Measurements from ENCODE around the gene CPNE4.

CPNE4 gene

GRCh38 chr3:131688370-131688769 lies 346.4 kb downstream of the CPNE4 start:
- H3K4me3 Mint-ChIP-seq, result no peak overlapping the region
- no peaks in the 10 kb centered on the region for H3K4me1 Mint-ChIP-seq (ENCODE audit: low read depth)
- no peaks in the 10 kb centered on the region for H3K36me3 Mint-ChIP-seq (ENCODE audit: low read depth)
- H3K27ac Mint-ChIP-seq, result no peak overlapping the region
- H3K27me3 Mint-ChIP-seq, result peaks cover 35% of the 10 kb centered on the region
- no peaks in the 10 kb centered on the region for H3K9me3 Mint-ChIP-seq

GRCh38 chr3:131669600-131669999 lies 365.2 kb downstream of the CPNE4 start:
- no peaks in the 10 kb centered on the region for H3K9me3 Mint-ChIP-seq
- H3K4me3 Mint-ChIP-seq, result no peak overlapping the region
- H3K27me3 Mint-ChIP-seq, result peaks cover 3% of the 10 kb centered on the region
- H3K36me3 Mint-ChIP-seq (ENCODE audit: low read depth), result no peaks in the 10 kb centered on the region
- H3K27ac Mint-ChIP-seq, result no peak overlapping the region
- H3K4me1 Mint-ChIP-seq (ENCODE audit: low read depth), result no peaks in the 10 kb centered on the region

- Mint-ChIP-seq H3K4me1 (ENCODE audit: low read depth) (no peaks in the 10 kb centered on the region), H3K4me3 (no peak overlapping the region), H3K9me3 (peaks cover 5% of the 10 kb centered on the region), H3K36me3 (ENCODE audit: low read depth) (no peaks in the 10 kb centered on the region), H3K27me3 (peaks cover 7% of the 10 kb centered on the region), H3K27ac (no peak overlapping the region)
These were observed 376.0 kb downstream of the CPNE4 start for GRCh38 chr3:131658771-131659170.

- Mint-ChIP-seq H3K9me3 (peaks cover 4% of the 10 kb centered on the region), H3K27ac (no peak overlapping the region), H3K4me3 (no peak overlapping the region), H3K4me1 (ENCODE audit: low read depth) (no peaks in the 10 kb centered on the region), H3K36me3 (ENCODE audit: low read depth) (no peaks in the 10 kb centered on the region), H3K27me3 (peaks cover 11% of the 10 kb centered on the region)
These were observed 376.7 kb downstream of the CPNE4 start for GRCh38 chr3:131658115-131658514.

GRCh38 chr3:131655070-131655690 lies 379.6 kb downstream of the CPNE4 start:
- Mint-ChIP-seq H3K9me3 (no peaks in the 10 kb centered on the region), H3K36me3 (ENCODE audit: low read depth) (no peaks in the 10 kb centered on the region), H3K27me3 (peaks cover 9% of the 10 kb centered on the region), H3K4me1 (ENCODE audit: low read depth) (no peaks in the 10 kb centered on the region), H3K27ac (no peak overlapping the region), H3K4me3 (no peak overlapping the region)

- H3K4me3 Mint-ChIP-seq, result no peak overlapping the region
- H3K27me3 Mint-ChIP-seq, result peaks cover 3% of the 10 kb centered on the region
- no peaks in the 10 kb centered on the region for H3K9me3 Mint-ChIP-seq
- no peak overlapping the region for H3K27ac Mint-ChIP-seq
- no peaks in the 10 kb centered on the region for H3K36me3 Mint-ChIP-seq (ENCODE audit: low read depth)
- no peaks in the 10 kb centered on the region for H3K4me1 Mint-ChIP-seq (ENCODE audit: low read depth)
These were observed 389.2 kb downstream of the CPNE4 start for GRCh38 chr3:131645638-131646037.

GRCh38 chr3:131636266-131636775 lies 398.5 kb downstream of the CPNE4 start:
- Mint-ChIP-seq H3K27ac (no peak overlapping the region), H3K4me3 (no peak overlapping the region), H3K36me3 (ENCODE audit: low read depth) (no peaks in the 10 kb centered on the region), H3K9me3 (no peaks in the 10 kb centered on the region), H3K4me1 (ENCODE audit: low read depth) (no peaks in the 10 kb centered on the region), H3K27me3 (peaks cover 12% of the 10 kb centered on the region)

GRCh38 chr3:131630807-131631206 lies 404.0 kb downstream of the CPNE4 start:
- peaks cover 13% of the 10 kb centered on the region for H3K27me3 Mint-ChIP-seq
- H3K27ac Mint-ChIP-seq, result no peak overlapping the region
- no peaks in the 10 kb centered on the region for H3K9me3 Mint-ChIP-seq
- no peaks in the 10 kb centered on the region for H3K36me3 Mint-ChIP-seq (ENCODE audit: low read depth)
- no peaks in the 10 kb centered on the region for H3K4me1 Mint-ChIP-seq (ENCODE audit: low read depth)
- H3K4me3 Mint-ChIP-seq, result no peak overlapping the region

- H3K27ac Mint-ChIP-seq, result no peak overlapping the region
- H3K9me3 Mint-ChIP-seq, result no peaks in the 10 kb centered on the region
- no peak overlapping the region for H3K4me3 Mint-ChIP-seq
- H3K4me1 Mint-ChIP-seq (ENCODE audit: low read depth), result no peaks in the 10 kb centered on the region
- peaks cover 9% of the 10 kb centered on the region for H3K27me3 Mint-ChIP-seq
- H3K36me3 Mint-ChIP-seq (ENCODE audit: low read depth), result no peaks in the 10 kb centered on the region
These were observed 404.7 kb downstream of the CPNE4 start for GRCh38 chr3:131630097-131630496.

- H3K27me3 Mint-ChIP-seq, result peaks cover 11% of the 10 kb centered on the region
- no peaks in the 10 kb centered on the region for H3K9me3 Mint-ChIP-seq
- H3K36me3 Mint-ChIP-seq (ENCODE audit: low read depth), result no peaks in the 10 kb centered on the region
These were observed 411.4 kb downstream of the CPNE4 start for GRCh38 chr3:131623431-131623830.

GRCh38 chr3:131622726-131623125 lies 412.1 kb downstream of the CPNE4 start:
- H3K27ac Mint-ChIP-seq, result no peak overlapping the region

More at GRCh38 chr3:131623431-131623830, 411.4 kb downstream of the CPNE4 start:
- no peaks in the 10 kb centered on the region for H3K4me1 Mint-ChIP-seq (ENCODE audit: low read depth)
- no peak overlapping the region for H3K27ac Mint-ChIP-seq
- H3K4me3 Mint-ChIP-seq, result no peak overlapping the region

GRCh38 chr3:131620977-131621376 lies 413.8 kb downstream of the CPNE4 start:
- no peaks in the 10 kb centered on the region for H3K4me1 Mint-ChIP-seq (ENCODE audit: low read depth)
- H3K27me3 Mint-ChIP-seq, result peaks cover 10% of the 10 kb centered on the region
- no peak overlapping the region for H3K4me3 Mint-ChIP-seq
- H3K9me3 Mint-ChIP-seq, result no peaks in the 10 kb centered on the region
- H3K27ac Mint-ChIP-seq, result no peak overlapping the region
- no peaks in the 10 kb centered on the region for H3K36me3 Mint-ChIP-seq (ENCODE audit: low read depth)

More at GRCh38 chr3:131622726-131623125, 412.1 kb downstream of the CPNE4 start:
- no peaks in the 10 kb centered on the region for H3K9me3 Mint-ChIP-seq
- no peak overlapping the region for H3K4me3 Mint-ChIP-seq
- no peaks in the 10 kb centered on the region for H3K4me1 Mint-ChIP-seq (ENCODE audit: low read depth)
- no peaks in the 10 kb centered on the region for H3K36me3 Mint-ChIP-seq (ENCODE audit: low read depth)
- H3K27me3 Mint-ChIP-seq, result peaks cover 11% of the 10 kb centered on the region

- Mint-ChIP-seq H3K9me3 (no peaks in the 10 kb centered on the region), H3K27ac (no peak overlapping the region), H3K4me1 (ENCODE audit: low read depth) (no peaks in the 10 kb centered on the region), H3K4me3 (no peak overlapping the region), H3K27me3 (peaks cover 10% of the 10 kb centered on the region), H3K36me3 (ENCODE audit: low read depth) (no peaks in the 10 kb centered on the region)
These were observed 415.0 kb downstream of the CPNE4 start for GRCh38 chr3:131619821-131620220.

- no peak overlapping the region for H3K4me3 Mint-ChIP-seq
- H3K36me3 Mint-ChIP-seq (ENCODE audit: low read depth), result no peaks in the 10 kb centered on the region
- H3K27me3 Mint-ChIP-seq, result peaks cover 22% of the 10 kb centered on the region
- H3K4me1 Mint-ChIP-seq (ENCODE audit: low read depth), result no peaks in the 10 kb centered on the region
- H3K27ac Mint-ChIP-seq, result no peak overlapping the region
- no peaks in the 10 kb centered on the region for H3K9me3 Mint-ChIP-seq
These were observed 418.1 kb downstream of the CPNE4 start for GRCh38 chr3:131616719-131617118.

GRCh38 chr3:131612745-131613144 lies 422.1 kb downstream of the CPNE4 start:
- H3K4me3 Mint-ChIP-seq, result no peak overlapping the region
- H3K4me1 Mint-ChIP-seq (ENCODE audit: low read depth), result no peaks in the 10 kb centered on the region

GRCh38 chr3:131610174-131610573 lies 424.6 kb downstream of the CPNE4 start:
- no peaks in the 10 kb centered on the region for H3K36me3 Mint-ChIP-seq (ENCODE audit: low read depth)
- H3K4me1 Mint-ChIP-seq (ENCODE audit: low read depth), result no peaks in the 10 kb centered on the region
- no peaks in the 10 kb centered on the region for H3K9me3 Mint-ChIP-seq
- no peak overlapping the region for H3K4me3 Mint-ChIP-seq
- H3K27ac Mint-ChIP-seq, result no peak overlapping the region
- peaks cover 21% of the 10 kb centered on the region for H3K27me3 Mint-ChIP-seq

More at GRCh38 chr3:131612745-131613144, 422.1 kb downstream of the CPNE4 start:
- Mint-ChIP-seq H3K27me3 (peaks cover 20% of the 10 kb centered on the region), H3K36me3 (ENCODE audit: low read depth) (no peaks in the 10 kb centered on the region), H3K27ac (no peak overlapping the region), H3K9me3 (no peaks in the 10 kb centered on the region)

All from stimulated activated naive CD8-positive, alpha-beta T cell treated with anti-CD3 and anti-CD28 coated beads, Interleukin-15, Interleukin-2, amounts not matched to agents 100 ng/mL and 50 ng/mL, for 24 hours (primary cell).